Thyroid gland (tissue), 4 donors: ENCODE results near the gene IFRD1.
"Not testable (repeated sequence)": the region's sequence is repeated elsewhere in the genome, so short reads cannot be mapped to it uniquely, and the experiment has no call there.

Experiments used
- POLR2A ChIP-seq, 2 donors: fragments of 450-650 bp; IDR thresholded peaks; one replicate each; pipeline ENCODE4 v1.6.1; 2017; ENCODE audit warnings: antibody characterized with exemption in 2 of 2, mild to moderate bottlenecking in 2 of 2, moderate library complexity in 1 of 2
- TF ChIP-seq, protein P1 (sequence below), 6 experiments: fragments of 200-600 bp in 3 of 6; fragments of 450-650 bp in 3 of 6; sonication (generic) in 3 of 6; IDR thresholded peaks; one replicate each; pipeline ENCODE4 v1.5.1; 2016 to 2019; ENCODE audit warnings: antibody characterized with exemption in 6 of 6, mild to moderate bottlenecking in 2 of 6, inconsistent platforms in 1 of 6, moderate library complexity in 1 of 6

DNA sequence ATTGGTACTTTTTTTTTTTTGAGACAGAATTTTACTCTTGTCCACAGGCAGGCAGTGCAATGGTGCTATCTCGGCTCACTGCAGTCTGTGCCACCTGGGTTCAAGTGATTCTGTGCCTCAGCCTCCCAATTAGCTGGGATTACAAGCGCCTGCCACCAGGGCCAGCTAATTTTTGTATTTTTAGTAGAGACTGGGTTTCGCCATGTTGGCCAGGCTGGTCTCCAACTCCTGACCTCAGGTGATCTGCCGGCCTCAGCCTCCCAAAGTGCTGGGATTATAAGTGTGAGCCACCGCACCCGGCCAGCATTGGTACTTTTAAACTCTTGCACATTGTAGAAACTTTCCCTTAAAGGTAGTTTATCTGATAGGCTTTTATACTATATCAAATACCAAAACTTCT, 3.9 kb downstream of the IFRD1 start:
- not testable (repeated sequence) for TF ChIP-seq POLR2A (IDR thresholded peaks at IDR 0.05)
- TF ChIP-seq, protein P1, sequence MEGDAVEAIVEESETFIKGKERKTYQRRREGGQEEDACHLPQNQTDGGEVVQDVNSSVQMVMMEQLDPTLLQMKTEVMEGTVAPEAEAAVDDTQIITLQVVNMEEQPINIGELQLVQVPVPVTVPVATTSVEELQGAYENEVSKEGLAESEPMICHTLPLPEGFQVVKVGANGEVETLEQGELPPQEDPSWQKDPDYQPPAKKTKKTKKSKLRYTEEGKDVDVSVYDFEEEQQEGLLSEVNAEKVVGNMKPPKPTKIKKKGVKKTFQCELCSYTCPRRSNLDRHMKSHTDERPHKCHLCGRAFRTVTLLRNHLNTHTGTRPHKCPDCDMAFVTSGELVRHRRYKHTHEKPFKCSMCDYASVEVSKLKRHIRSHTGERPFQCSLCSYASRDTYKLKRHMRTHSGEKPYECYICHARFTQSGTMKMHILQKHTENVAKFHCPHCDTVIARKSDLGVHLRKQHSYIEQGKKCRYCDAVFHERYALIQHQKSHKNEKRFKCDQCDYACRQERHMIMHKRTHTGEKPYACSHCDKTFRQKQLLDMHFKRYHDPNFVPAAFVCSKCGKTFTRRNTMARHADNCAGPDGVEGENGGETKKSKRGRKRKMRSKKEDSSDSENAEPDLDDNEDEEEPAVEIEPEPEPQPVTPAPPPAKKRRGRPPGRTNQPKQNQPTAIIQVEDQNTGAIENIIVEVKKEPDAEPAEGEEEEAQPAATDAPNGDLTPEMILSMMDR (IDR thresholded peaks at IDR 0.05) = not testable (repeated sequence)
